ENCODE data around the gene CMTM8. TPM values are rescaled to one million over a fixed set of nuclear protein-coding genes. Genes with fewer than 3 reads are reported as not detected.

CMTM8 gene
- total and polyA plus RNA-seq, 10 of the 15 experiments (the other 5 are each of a cell fraction or from before 2014, with no cell fraction given), result 0.11 to 0.23 TPM; not detected in 8

DNA sequence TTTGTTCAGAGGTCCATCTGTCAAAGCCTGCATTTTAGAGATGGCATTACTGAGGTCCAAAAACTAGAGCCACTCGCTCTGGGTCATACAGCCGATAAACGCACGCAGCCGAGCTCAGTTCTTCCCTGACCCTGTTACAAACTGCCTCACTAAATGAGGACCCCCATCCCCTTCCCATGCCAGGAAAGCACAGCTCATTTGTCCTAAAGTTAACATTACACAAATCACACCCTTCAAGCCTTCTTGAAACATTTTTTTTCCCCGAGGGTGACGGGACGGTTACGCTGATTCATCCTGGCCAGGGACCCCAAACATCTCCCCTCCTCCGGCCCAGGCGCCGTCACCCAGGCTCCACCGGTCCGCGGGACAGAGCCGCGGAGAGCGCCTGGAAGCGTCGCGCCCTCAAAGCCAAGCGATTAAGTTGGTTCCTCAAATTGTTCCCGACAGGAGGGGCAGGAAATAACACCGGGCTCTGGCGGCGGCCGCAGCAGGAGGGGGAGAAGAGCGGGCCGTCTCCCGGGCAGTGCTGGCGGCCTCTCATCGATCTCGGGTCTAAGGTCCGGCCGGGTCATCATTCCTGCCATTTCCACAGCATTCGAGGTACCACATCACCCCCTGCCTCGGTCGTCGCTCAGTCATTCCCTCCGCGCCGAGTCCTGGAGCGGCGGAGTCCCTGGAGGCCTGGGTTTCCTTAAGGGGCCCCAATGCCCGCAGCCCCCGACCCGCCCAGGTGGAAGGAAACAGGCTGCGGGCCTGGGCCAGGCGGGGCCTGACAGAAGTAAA is 619 bp upstream of the CMTM8 start:
- no peaks in the 10 kb centered on the region for H3K79me2 ChIP-seq (ENCODE audit: control insufficient read depth, insufficient read depth, low read length)
- ATAC-seq (no peak), FAIRE-seq (no peak), DNase-seq (ENCODE audit: low read depth, low spot score) (no peak)
- intact Hi-C loops (cut with micrococcal nuclease; ENCODE audit: unreplicated experiment), result no loop called here
- H3K4me1 ChIP-seq (ENCODE audit: control insufficient read depth, insufficient read depth, low read length), result no peaks in the 10 kb centered on the region
- H2AFZ ChIP-seq (ENCODE audit: control insufficient read depth, low read depth, low read length), result no peak overlapping the region
- peaks cover 12 to 13% of the 10 kb centered on the region in 2 experiments for H3K27me3 ChIP-seq (replicated peaks in 1 of 2; ENCODE audit: control insufficient read depth in 2 of 2, insufficient read depth in 2 of 2, low read length in 1 of 2)
- ChIA-PET SMC1A (ENCODE audit: uncharacterized antibody, unreplicated experiment) (no interaction called here), POLR2A (no interaction called here), RAD21 (ENCODE audit: unreplicated experiment) (no interaction called here), CTCF (no interaction called here)
- in situ Hi-C loops (cut with MboI), result no loop called here
- H3K4me3 ChIP-seq, result no peak overlapping the region
- H4K20me1 ChIP-seq (ENCODE audit: control insufficient read depth, insufficient read depth), result no peaks in the 10 kb centered on the region
- TF ChIP-seq FOS (IDR thresholded peaks at IDR 0.05; ENCODE audit: borderline replicate concordance, extremely low read depth, insufficient read length) (no peak), SP1 (IDR thresholded peaks at IDR 0.05; ENCODE audit: low read depth, low read length) (no peak), CREB1 (IDR thresholded peaks at IDR 0.05; ENCODE audit: low read depth) (no peak), BCL11A (IDR thresholded peaks at IDR 0.05; ENCODE audit: low read depth, low read length) (no peak), ATF7 (IDR thresholded peaks at IDR 0.05; ENCODE audit: low read depth) (no peak), CHD1 (IDR thresholded peaks at IDR 0.05; ENCODE audit: low read depth, low read length) (no peak), ZBED1 (IDR thresholded peaks at IDR 0.05; ENCODE audit: borderline replicate concordance) (no peak), ETV6 (conservative IDR thresholded peaks at IDR 0.05 in 1 of 2, IDR thresholded peaks at IDR 0.05 in 1 of 2; ENCODE audit: borderline replicate concordance in 1 of 2, low read depth in 1 of 2) (no peak), SREBF2 (IDR thresholded peaks at IDR 0.05; ENCODE audit: low read length) (no peak), SMAD1 (IDR thresholded peaks at IDR 0.05; ENCODE audit: low read depth, partially characterized antibody) (no peak)
- TF ChIP-seq, protein P1, sequence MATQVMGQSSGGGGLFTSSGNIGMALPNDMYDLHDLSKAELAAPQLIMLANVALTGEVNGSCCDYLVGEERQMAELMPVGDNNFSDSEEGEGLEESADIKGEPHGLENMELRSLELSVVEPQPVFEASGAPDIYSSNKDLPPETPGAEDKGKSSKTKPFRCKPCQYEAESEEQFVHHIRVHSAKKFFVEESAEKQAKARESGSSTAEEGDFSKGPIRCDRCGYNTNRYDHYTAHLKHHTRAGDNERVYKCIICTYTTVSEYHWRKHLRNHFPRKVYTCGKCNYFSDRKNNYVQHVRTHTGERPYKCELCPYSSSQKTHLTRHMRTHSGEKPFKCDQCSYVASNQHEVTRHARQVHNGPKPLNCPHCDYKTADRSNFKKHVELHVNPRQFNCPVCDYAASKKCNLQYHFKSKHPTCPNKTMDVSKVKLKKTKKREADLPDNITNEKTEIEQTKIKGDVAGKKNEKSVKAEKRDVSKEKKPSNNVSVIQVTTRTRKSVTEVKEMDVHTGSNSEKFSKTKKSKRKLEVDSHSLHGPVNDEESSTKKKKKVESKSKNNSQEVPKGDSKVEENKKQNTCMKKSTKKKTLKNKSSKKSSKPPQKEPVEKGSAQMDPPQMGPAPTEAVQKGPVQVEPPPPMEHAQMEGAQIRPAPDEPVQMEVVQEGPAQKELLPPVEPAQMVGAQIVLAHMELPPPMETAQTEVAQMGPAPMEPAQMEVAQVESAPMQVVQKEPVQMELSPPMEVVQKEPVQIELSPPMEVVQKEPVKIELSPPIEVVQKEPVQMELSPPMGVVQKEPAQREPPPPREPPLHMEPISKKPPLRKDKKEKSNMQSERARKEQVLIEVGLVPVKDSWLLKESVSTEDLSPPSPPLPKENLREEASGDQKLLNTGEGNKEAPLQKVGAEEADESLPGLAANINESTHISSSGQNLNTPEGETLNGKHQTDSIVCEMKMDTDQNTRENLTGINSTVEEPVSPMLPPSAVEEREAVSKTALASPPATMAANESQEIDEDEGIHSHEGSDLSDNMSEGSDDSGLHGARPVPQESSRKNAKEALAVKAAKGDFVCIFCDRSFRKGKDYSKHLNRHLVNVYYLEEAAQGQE (IDR thresholded peaks at IDR 0.05; ENCODE audit: low read depth, low read length), result no peak
- H3K9ac ChIP-seq (ENCODE audit: control insufficient read depth, insufficient read depth, low read length), result no peak overlapping the region
- WGBS (ENCODE audit: insufficient coverage, insufficient replicate concordance, low lambda C conversion rate, missing lambda C conversion rate), result 18% methylated on average over 46 of the region's 49 CpGs
- peak overlapping the region; percentile 25; the same call in 1 of the 2 replicates for H3K4me2 ChIP-seq (ENCODE audit: control insufficient read depth, insufficient read depth)
- no peak overlapping the region for H3K27ac ChIP-seq (ENCODE audit: control insufficient read depth, insufficient read depth)
- no peaks in the 10 kb centered on the region for H3K36me3 ChIP-seq (ENCODE audit: control insufficient read depth in 2 of 2, insufficient read depth in 2 of 2, low read length in 1 of 2)
- H3K9me3 ChIP-seq (replicated peaks; ENCODE audit: control insufficient read depth, insufficient read depth, low read length), result no peaks in the 10 kb centered on the region; the same call in 2 of the 3 replicates
- BruUV-seq (replicated peaks), result no TSS peak
